HL-60 (cell line): ENCODE measurements around the gene IRF4.

ENCODE experiments used
- CTCF ChIP-seq: IDR thresholded peaks from one replicate; pipeline ENCODE4 v1.5.1; 2011; ENCODE audit warnings: low read length, control low read depth, inconsistent platforms; ENCODE audit not compliant: insufficient read depth
- POLR2AphosphoS5 ChIP-seq: IDR thresholded peaks from 2 replicates; pipeline ENCODE4 v1.6.1; 2012; ENCODE audit warnings: low read depth
- REST ChIP-seq: IDR thresholded peaks from 2 replicates; pipeline ENCODE4 v1.6.1; 2012; ENCODE audit warnings: low read depth; ENCODE audit not compliant: insufficient replicate concordance

GRCh38 chr6:435441-436307 lies 44.1 kb downstream of the IRF4 start:
- TF ChIP-seq CTCF (no peak), REST (no peak), POLR2AphosphoS5 (no peak)
